PC-3 (cell line): ENCODE measurements around the gene AMN. TPM values are rescaled to one million over a fixed set of nuclear protein-coding genes. Genes with fewer than 3 reads are reported as not detected.

ENCODE experiments used
- ATAC-seq: fragments of 200-7000 bp; cut with Tn5 transposase; 2 replicates; pipeline ENCODE4 v1.9.1; 2020; ENCODE audit warnings: mild to moderate bottlenecking, moderate library complexity
- BruUV-seq: library from RNA; stranded (reverse); fragments of 400-500 nt; replicated peaks from 2 replicates; lab custom pipeline; 2021; lab: Mats Ljungman, UMichigan
- CTCF ChIA-PET: fragments of 300-600 bp; sonication (Branson Sonifier 250); formaldehyde crosslinking; loops from one replicate; lab custom pipeline; 2022; ENCODE audit warnings: antibody characterized with exemption; lab: Charles Lee
- POLR2A ChIA-PET: fragments of 300-600 bp; sonication (Branson Sonifier 250); formaldehyde crosslinking; loops from one replicate; lab custom pipeline; 2022; ENCODE audit warnings: antibody characterized with exemption; ENCODE audit not compliant: unreplicated experiment; lab: Charles Lee
- DNase-seq: peaks from one replicate; pipeline ENCODE4 v3.0.0-alpha.2; 2015
- H2AFZ ChIP-seq: fragments of 300-600 bp; sonication (generic); 2 replicates; pipeline ENCODE4 v1.6.0; 2016; ENCODE audit warnings: antibody characterized with exemption, low read length
- H3F3A ChIP-seq: fragments of 300-600 bp; sonication (generic); one replicate; pipeline ENCODE4 v1.6.0; 2017; ENCODE audit warnings: antibody characterized with exemption, low read length, control low read depth, mild to moderate bottlenecking; ENCODE audit not compliant: unreplicated experiment
- H3K27ac ChIP-seq: fragments of 300-600 bp; sonication (generic); 2 replicates; pipeline ENCODE4 v1.5.1; 2016; ENCODE audit warnings: mild to moderate bottlenecking, low read length
- H3K27me3 ChIP-seq: fragments of 300-600 bp; sonication (generic); 2 replicates; pipeline ENCODE4 v1.6.1; 2016; ENCODE audit warnings: low read length, mixed read lengths
- H3K36me3 ChIP-seq: fragments of 300-600 bp; sonication (generic); 2 replicates; pipeline ENCODE4 v1.6.1; 2016; ENCODE audit warnings: low read depth, mixed run types, low read length, mixed read lengths
- H3K4me1 ChIP-seq: fragments of 300-600 bp; sonication (generic); 2 replicates; pipeline ENCODE4 v1.5.1; 2016; ENCODE audit warnings: low read length; ENCODE audit not compliant: insufficient read depth
- H3K4me2 ChIP-seq: fragments of 300-600 bp; sonication (generic); 2 replicates; pipeline ENCODE4 v1.6.0; 2016; ENCODE audit warnings: low read length
- H3K4me3 ChIP-seq: fragments of 300-600 bp; sonication (generic); 2 replicates; pipeline ENCODE4 v1.5.1; 2016; ENCODE audit warnings: mild to moderate bottlenecking, low read length, mixed read lengths
- H3K79me2 ChIP-seq: fragments of 300-600 bp; sonication (generic); 2 replicates; pipeline ENCODE4 v1.6.1; 2017; ENCODE audit warnings: low read length, mixed read lengths
- H3K9ac ChIP-seq: fragments of 300-600 bp; sonication (generic); 2 replicates; pipeline ENCODE4 v1.6.0; 2016; ENCODE audit warnings: mild to moderate bottlenecking, low read length
- H3K9me2 ChIP-seq: fragments of 300-600 bp; sonication (generic); replicated peaks from 2 replicates; pipeline ENCODE4 v1.6.1; 2016; ENCODE audit warnings: mixed run types, low read length, mixed read lengths
- H3K9me3 ChIP-seq: fragments of 300-600 bp; sonication (generic); 2 replicates; pipeline ENCODE4 v1.6.1; 2016; ENCODE audit warnings: low read length, mixed read lengths
- H4K20me1 ChIP-seq: fragments of 300-600 bp; sonication (generic); 2 replicates; pipeline ENCODE4 v1.6.1; 2016; ENCODE audit warnings: low read length, mixed read lengths
- EZH2 ChIP-seq: fragments of 300-600 bp; sonication (generic); IDR thresholded peaks from one replicate; pipeline ENCODE4 v1.6.1; 2017; ENCODE audit warnings: antibody characterized with exemption, mild to moderate bottlenecking, low read length; ENCODE audit not compliant: unreplicated experiment
- EZH2phosphoT487 ChIP-seq: fragments of 300-600 bp; sonication (generic); IDR thresholded peaks from 2 replicates; pipeline ENCODE4 v1.6.1; 2018; ENCODE audit warnings: mild to moderate bottlenecking, antibody characterized with exemption, low read length, borderline replicate concordance
- intact Hi-C: fragments of 100-400 bp; cut with micrococcal nuclease; formaldehyde crosslinking; loops from 2 replicates; pipeline ENCODE4 v1.9.0; 2023
- total RNA-seq: library from RNA; depleted of rRNA; stranded (reverse); fragments of >200 nt; gene quantifications from 2 replicates; pipeline ENCODE4 v1.2.3, GENCODE V29; 2014
- TF ChIP-seq, protein P1 (sequence below): fragments of 300-600 bp; sonication (generic); conservative IDR thresholded peaks from 2 replicates; pipeline ENCODE4 v1.5.1; 2017; ENCODE audit warnings: antibody characterized with exemption, low read depth, mild to moderate bottlenecking, low read length

Gene AMN
- total RNA-seq, 1 experiment from 2014 or later = not detected

- CTCF ChIA-PET = no interaction called here
- H3K4me1 ChIP-seq = no peaks in the 10 kb centered on the region
- no peak overlapping the region for H3K27ac ChIP-seq
- no peak overlapping the region for H2AFZ ChIP-seq
- no TSS peak for BruUV-seq
- H3K4me2 ChIP-seq = no peak overlapping the region
- H3K9me3 ChIP-seq = no peaks in the 10 kb centered on the region
- H3K9me2 ChIP-seq = no peaks in the 10 kb centered on the region
- H3K4me3 ChIP-seq = no peak overlapping the region
- DNase-seq (no peak), ATAC-seq (no peak)
- H3K79me2 ChIP-seq = no peaks in the 10 kb centered on the region
- no peaks in the 10 kb centered on the region for H3F3A ChIP-seq
- intact Hi-C loops = no loop called here
- TF ChIP-seq EZH2 = no peak
- POLR2A ChIA-PET = no interaction called here
- H3K36me3 ChIP-seq = peaks cover 2% of the 10 kb centered on the region; the same call in 1 of the 2 replicates
- H3K9ac ChIP-seq = no peak overlapping the region
- no peaks in the 10 kb centered on the region for H4K20me1 ChIP-seq
- no peaks in the 10 kb centered on the region for H3K27me3 ChIP-seq
Observed at GRCh38 chr14:102907303-102907844, 15.1 kb upstream of the AMN start.

GRCh38 chr14:102907980-102908730 lies 14.3 kb upstream of the AMN start:
- H3K9me3 ChIP-seq = no peaks in the 10 kb centered on the region
- H2AFZ ChIP-seq = no peak overlapping the region
- H3F3A ChIP-seq = no peaks in the 10 kb centered on the region
- TF ChIP-seq, protein P1, sequence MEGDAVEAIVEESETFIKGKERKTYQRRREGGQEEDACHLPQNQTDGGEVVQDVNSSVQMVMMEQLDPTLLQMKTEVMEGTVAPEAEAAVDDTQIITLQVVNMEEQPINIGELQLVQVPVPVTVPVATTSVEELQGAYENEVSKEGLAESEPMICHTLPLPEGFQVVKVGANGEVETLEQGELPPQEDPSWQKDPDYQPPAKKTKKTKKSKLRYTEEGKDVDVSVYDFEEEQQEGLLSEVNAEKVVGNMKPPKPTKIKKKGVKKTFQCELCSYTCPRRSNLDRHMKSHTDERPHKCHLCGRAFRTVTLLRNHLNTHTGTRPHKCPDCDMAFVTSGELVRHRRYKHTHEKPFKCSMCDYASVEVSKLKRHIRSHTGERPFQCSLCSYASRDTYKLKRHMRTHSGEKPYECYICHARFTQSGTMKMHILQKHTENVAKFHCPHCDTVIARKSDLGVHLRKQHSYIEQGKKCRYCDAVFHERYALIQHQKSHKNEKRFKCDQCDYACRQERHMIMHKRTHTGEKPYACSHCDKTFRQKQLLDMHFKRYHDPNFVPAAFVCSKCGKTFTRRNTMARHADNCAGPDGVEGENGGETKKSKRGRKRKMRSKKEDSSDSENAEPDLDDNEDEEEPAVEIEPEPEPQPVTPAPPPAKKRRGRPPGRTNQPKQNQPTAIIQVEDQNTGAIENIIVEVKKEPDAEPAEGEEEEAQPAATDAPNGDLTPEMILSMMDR = no peak
- TF ChIP-seq EZH2phosphoT487 = no peak
- TF ChIP-seq EZH2 = no peak
- H3K9ac ChIP-seq = no peak overlapping the region
- no peak overlapping the region for H3K27ac ChIP-seq
- H3K4me2 ChIP-seq = no peak overlapping the region
- no TSS peak for BruUV-seq
- CTCF ChIA-PET = no interaction called here
- DNase-seq (no peak), ATAC-seq (no peak)
- H3K9me2 ChIP-seq = no peaks in the 10 kb centered on the region
- intact Hi-C loops = no loop called here
- H3K4me1 ChIP-seq = no peaks in the 10 kb centered on the region
- peaks cover 2% of the 10 kb centered on the region; the same call in 1 of the 2 replicates for H3K36me3 ChIP-seq
- no peaks in the 10 kb centered on the region for H3K27me3 ChIP-seq
- POLR2A ChIA-PET = no interaction called here
- no peaks in the 10 kb centered on the region for H3K79me2 ChIP-seq
- no peaks in the 10 kb centered on the region for H4K20me1 ChIP-seq
- H3K4me3 ChIP-seq = no peak overlapping the region

- POLR2A ChIA-PET = no interaction called here
- no peaks in the 10 kb centered on the region for H3K9me2 ChIP-seq
Observed at GRCh38 chr14:102908766-102909455, 13.6 kb upstream of the AMN start.

More at GRCh38 chr14:102908766-102909455, 13.6 kb upstream of the AMN start:
- Histone ChIP-seq H3K79me2 (no peaks in the 10 kb centered on the region), H2AFZ (no peak overlapping the region), H3K27ac (no peak overlapping the region), H3K9me3 (no peaks in the 10 kb centered on the region), H3K36me3 (peaks cover 2% of the 10 kb centered on the region; the same call in 1 of the 2 replicates), H3K4me1 (no peaks in the 10 kb centered on the region), H3K9ac (no peak overlapping the region), H4K20me1 (no peaks in the 10 kb centered on the region), H3F3A (no peaks in the 10 kb centered on the region), H3K27me3 (no peaks in the 10 kb centered on the region), H3K4me3 (no peak overlapping the region), H3K4me2 (no peak overlapping the region)
- CTCF ChIA-PET = no interaction called here
- ATAC-seq (no peak), DNase-seq (no peak)
- intact Hi-C loops = no loop called here
- no peak for TF ChIP-seq EZH2phosphoT487
- TF ChIP-seq, protein P1 = no peak
- no peak for TF ChIP-seq EZH2
- no TSS peak for BruUV-seq
